D721Med (cell line): Measurements from ENCODE around the gene FOXP4.

Experiments
- DNase-seq: peaks from one replicate; pipeline ENCODE4 v3.0.0; 2011; ENCODE audit warnings: low spot score; ENCODE audit not compliant: insufficient read length
- FAIRE-seq: peaks from 2 replicates; lab custom pipeline; 2011; peaks lifted over from hg19 to GRCh38; lab: Jason Lieb, UNC
- CTCF ChIP-seq: IDR thresholded peaks from 2 replicates; pipeline ENCODE4 v1.5.1; 2012; ENCODE audit warnings: mild to moderate bottlenecking, control low read depth; ENCODE audit not compliant: insufficient read depth; ENCODE audit errors: missing control alignments

Gene FOXP4

GRCh38 chr6:41639809-41640371, 93.7 kb downstream of the FOXP4 start:
- TF ChIP-seq CTCF = no peak
- DNase-seq = no peak
- FAIRE-seq = no peak

- FAIRE-seq (no peak), DNase-seq (no peak)
- TF ChIP-seq CTCF = no peak
Observed at GRCh38 chr6:41640426-41640825, 94.2 kb downstream of the FOXP4 start.

- TF ChIP-seq CTCF = no peak
- DNase-seq = no peak
- FAIRE-seq = no peak
Observed at GRCh38 chr6:41641352-41641925, 95.3 kb downstream of the FOXP4 start.

- no peak for DNase-seq
- no peak for TF ChIP-seq CTCF
- no peak for FAIRE-seq
Observed at GRCh38 chr6:41642090-41642959, 96.1 kb downstream of the FOXP4 start.

- no peak for FAIRE-seq
- no peak for DNase-seq
- TF ChIP-seq CTCF = no peak
Observed at GRCh38 chr6:41642960-41643898, 97.0 kb downstream of the FOXP4 start.

GRCh38 chr6:41643899-41644269, 97.7 kb downstream of the FOXP4 start:
- no peak for DNase-seq
- no peak for FAIRE-seq
- no peak for TF ChIP-seq CTCF
